GM23248 (cell line): ENCODE measurements around the gene FGD5.

Experiments used
- EZH2 ChIP-seq: fragments of 200-600 bp; sonication (generic); IDR thresholded peaks from 2 replicates; pipeline ENCODE4 v1.6.1; 2018; ENCODE audit warnings: antibody characterized with exemption, mild to moderate bottlenecking; ENCODE audit not compliant: insufficient read depth, poor library complexity, severe bottlenecking
- EZH2phosphoT487 ChIP-seq: fragments of 200-600 bp; sonication (generic); IDR thresholded peaks from 2 replicates; pipeline ENCODE4 v1.6.1; 2018; ENCODE audit warnings: antibody characterized with exemption, moderate library complexity, mild to moderate bottlenecking, low read depth; ENCODE audit not compliant: insufficient read depth

DNA sequence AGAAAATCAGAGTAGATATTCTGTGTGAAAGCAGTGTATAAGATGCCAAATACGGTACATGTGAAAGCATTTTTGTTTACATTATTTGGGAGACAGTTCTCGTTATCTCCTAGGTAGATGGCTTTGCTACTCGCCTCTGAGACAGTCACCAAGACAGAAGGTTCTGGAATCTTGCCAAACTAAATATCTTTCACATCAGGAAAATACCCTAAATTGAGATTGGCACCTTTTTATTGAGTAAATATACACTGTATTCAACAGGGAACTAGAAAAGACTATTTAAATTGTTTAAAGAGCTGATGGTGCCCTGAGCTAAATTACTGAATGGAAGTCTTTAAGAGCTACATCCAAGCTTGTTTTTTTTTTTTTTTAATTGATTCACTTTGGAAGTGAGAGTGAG, 3.4 kb downstream of the FGD5 start:
- TF ChIP-seq EZH2 (no peak), EZH2phosphoT487 (no peak)
